Calu3 (cell line): Measurements from ENCODE around the gene GPR146. TPM values are rescaled to one million over a fixed set of nuclear protein-coding genes. Genes with fewer than 3 reads are reported as not detected.

Source experiments
- BruUV-seq: library from RNA; stranded (reverse); fragments of 400-500 nt; replicated peaks from 2 replicates; lab custom pipeline; 2021; lab: Mats Ljungman, UMichigan
- CTCF ChIA-PET: fragments of 300-600 bp; sonication (Branson Sonifier 250); formaldehyde crosslinking; loops from one replicate; lab custom pipeline; 2022; ENCODE audit warnings: antibody characterized with exemption; lab: Charles Lee
- DNase-seq: peaks from one replicate; pipeline ENCODE4 v3.0.0; 2022
- H3K27ac Mint-ChIP-seq: one replicate; pipeline ENCODE4 v1.8.0; 2022; ENCODE audit warnings: mixed read lengths; ENCODE audit not compliant: unreplicated experiment
- H3K27me3 Mint-ChIP-seq: one replicate; pipeline ENCODE4 v1.8.0; 2022; ENCODE audit warnings: mixed read lengths; ENCODE audit not compliant: unreplicated experiment
- H3K36me3 Mint-ChIP-seq: one replicate; pipeline ENCODE4 v1.8.0; 2022; ENCODE audit warnings: mild to moderate bottlenecking, moderate library complexity, mixed read lengths; ENCODE audit not compliant: insufficient read depth, unreplicated experiment
- H3K4me1 Mint-ChIP-seq: one replicate; pipeline ENCODE4 v1.8.0; 2022; ENCODE audit warnings: mild to moderate bottlenecking, low read depth, mixed read lengths; ENCODE audit not compliant: unreplicated experiment
- H3K4me3 Mint-ChIP-seq: one replicate; pipeline ENCODE4 v1.8.0; 2022; ENCODE audit warnings: mild to moderate bottlenecking, low read depth, moderate library complexity, mixed read lengths; ENCODE audit not compliant: unreplicated experiment
- H3K9me3 Mint-ChIP-seq: one replicate; pipeline ENCODE4 v1.8.0; 2022; ENCODE audit warnings: low read depth, mixed read lengths; ENCODE audit not compliant: unreplicated experiment
- CTCF ChIP-seq: fragments of 200-600 bp; IDR thresholded peaks from one replicate; pipeline ENCODE4 v1.8.0; 2022; ENCODE audit warnings: antibody characterized with exemption; ENCODE audit not compliant: unreplicated experiment
- intact Hi-C: fragments of 100-400 bp; cut with micrococcal nuclease; formaldehyde crosslinking; loops from one replicate; pipeline ENCODE4 v1.10.0; 2022; ENCODE audit not compliant: unreplicated experiment
- total RNA-seq: library from RNA; stranded (reverse); gene quantifications from 2 replicates; pipeline ENCODE4 v1.2.3, GENCODE V29; 2022

Gene GPR146
- total RNA-seq, 1 experiment from 2014 or later, result 0.66 TPM

GRCh38 chr7:1010226-1010625, 34.1 kb upstream of the GPR146 start:
- TF ChIP-seq CTCF, result no peak
- Mint-ChIP-seq H3K27me3 (no peaks in the 10 kb centered on the region), H3K4me1 (peaks cover 15% of the 10 kb centered on the region), H3K27ac (no peak overlapping the region), H3K36me3 (peaks cover 41% of the 10 kb centered on the region), H3K9me3 (no peaks in the 10 kb centered on the region), H3K4me3 (no peak overlapping the region)
- DNase-seq, result no peak
- intact Hi-C loops, result no loop called here
- BruUV-seq, result no TSS peak
- CTCF ChIA-PET, result no interaction called here

- TF ChIP-seq CTCF, result no peak
- Mint-ChIP-seq H3K9me3 (no peaks in the 10 kb centered on the region), H3K4me1 (peaks cover 8% of the 10 kb centered on the region), H3K27me3 (no peaks in the 10 kb centered on the region), H3K27ac (peak overlapping the region; percentile 13), H3K36me3 (peaks cover 35% of the 10 kb centered on the region), H3K4me3 (no peak overlapping the region)
- intact Hi-C loops, result no loop called here
- CTCF ChIA-PET, result no interaction called here
- DNase-seq, result no peak
- no TSS peak for BruUV-seq
Measured at GRCh38 chr7:1011297-1012003, 32.9 kb upstream of the GPR146 start.

- BruUV-seq, result no TSS peak
- CTCF ChIA-PET, result interaction anchor here (1.3 kb wide), 1 partner anchor 19 kb away, joined by 5 read pairs; no protein-coding TSS in a partner anchor
- Mint-ChIP-seq H3K4me1 (peaks cover 8% of the 10 kb centered on the region), H3K36me3 (peaks cover 39% of the 10 kb centered on the region), H3K27me3 (no peaks in the 10 kb centered on the region), H3K9me3 (no peaks in the 10 kb centered on the region), H3K4me3 (no peak overlapping the region), H3K27ac (no peak overlapping the region)
- intact Hi-C loops, result no loop called here
- DNase-seq, result no peak
- TF ChIP-seq CTCF, result no peak
Measured at GRCh38 chr7:1012004-1012715, 32.2 kb upstream of the GPR146 start.

- no TSS peak for BruUV-seq
- Mint-ChIP-seq H3K9me3 (no peaks in the 10 kb centered on the region), H3K27ac (no peak overlapping the region), H3K27me3 (no peaks in the 10 kb centered on the region), H3K4me3 (no peak overlapping the region), H3K36me3 (peaks cover 42% of the 10 kb centered on the region), H3K4me1 (peaks cover 8% of the 10 kb centered on the region)
- no peak for TF ChIP-seq CTCF
- intact Hi-C loops, result no loop called here
- no peak for DNase-seq
- CTCF ChIA-PET, result interaction anchor here (1.3 kb wide), 1 partner anchor 20 kb away, joined by 5 read pairs; no protein-coding TSS in a partner anchor
Measured at GRCh38 chr7:1012716-1013095, 31.6 kb upstream of the GPR146 start.
